ENCODE results near the gene DHX30.
"Not testable (repeated sequence)": the region's sequence is repeated elsewhere in the genome, so short reads cannot be mapped to it uniquely, and the experiment has no call there.

The DHX30 gene

DNA sequence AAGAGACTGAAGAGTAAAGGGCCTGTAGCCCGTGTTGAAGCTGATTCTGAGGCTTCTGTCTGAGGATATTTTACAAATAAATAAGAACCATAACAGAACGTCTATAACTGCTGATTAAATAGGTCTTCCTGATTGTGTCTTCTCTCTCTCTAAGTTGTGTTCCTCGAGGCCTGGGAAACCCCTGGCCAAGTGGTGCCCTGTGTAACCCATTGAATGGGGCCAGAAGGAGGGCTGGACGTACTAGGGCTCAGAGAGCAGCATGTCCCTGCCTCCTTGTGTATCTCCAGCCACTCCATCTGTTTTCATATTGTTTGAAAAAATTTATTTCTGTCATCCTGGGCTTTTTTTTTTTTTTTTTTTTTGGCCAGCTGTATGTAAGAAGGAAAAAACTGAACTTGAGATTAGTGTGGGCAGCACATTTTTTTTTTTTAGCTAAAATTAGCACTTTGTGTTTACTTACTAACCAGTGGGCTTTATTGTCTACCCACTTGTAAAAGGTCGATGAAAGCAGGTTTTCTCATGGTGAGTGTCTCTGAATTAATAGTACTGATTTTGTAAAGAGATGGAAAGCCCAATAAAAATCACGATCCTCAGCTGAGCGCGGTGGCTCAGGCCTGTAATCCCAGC is 10.7 kb downstream of the DHX30 start:
- no peak for DNase-seq (ENCODE audit: low read depth)

DNA sequence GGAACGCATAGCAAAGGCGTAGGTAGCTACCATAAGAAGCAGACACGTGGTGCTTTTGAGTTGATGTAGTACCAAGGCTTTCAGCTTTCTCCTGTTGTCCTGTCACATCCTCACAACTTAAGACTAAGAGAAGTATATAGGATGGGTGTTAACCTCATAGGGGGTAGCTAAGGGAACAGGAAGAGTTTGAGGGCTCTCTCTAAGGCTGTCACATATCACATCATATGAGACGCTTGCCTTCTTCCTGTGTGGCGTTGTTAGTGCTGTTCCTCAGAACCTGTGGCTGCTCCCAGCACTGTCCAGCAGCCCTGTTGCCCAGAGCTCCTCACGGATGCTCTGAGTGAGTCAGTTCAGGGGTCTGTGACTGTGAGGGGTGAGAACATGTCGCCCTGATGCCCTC is 14.7 kb downstream of the DHX30 start:
- no peak for DNase-seq (ENCODE audit: low read depth)

DNA sequence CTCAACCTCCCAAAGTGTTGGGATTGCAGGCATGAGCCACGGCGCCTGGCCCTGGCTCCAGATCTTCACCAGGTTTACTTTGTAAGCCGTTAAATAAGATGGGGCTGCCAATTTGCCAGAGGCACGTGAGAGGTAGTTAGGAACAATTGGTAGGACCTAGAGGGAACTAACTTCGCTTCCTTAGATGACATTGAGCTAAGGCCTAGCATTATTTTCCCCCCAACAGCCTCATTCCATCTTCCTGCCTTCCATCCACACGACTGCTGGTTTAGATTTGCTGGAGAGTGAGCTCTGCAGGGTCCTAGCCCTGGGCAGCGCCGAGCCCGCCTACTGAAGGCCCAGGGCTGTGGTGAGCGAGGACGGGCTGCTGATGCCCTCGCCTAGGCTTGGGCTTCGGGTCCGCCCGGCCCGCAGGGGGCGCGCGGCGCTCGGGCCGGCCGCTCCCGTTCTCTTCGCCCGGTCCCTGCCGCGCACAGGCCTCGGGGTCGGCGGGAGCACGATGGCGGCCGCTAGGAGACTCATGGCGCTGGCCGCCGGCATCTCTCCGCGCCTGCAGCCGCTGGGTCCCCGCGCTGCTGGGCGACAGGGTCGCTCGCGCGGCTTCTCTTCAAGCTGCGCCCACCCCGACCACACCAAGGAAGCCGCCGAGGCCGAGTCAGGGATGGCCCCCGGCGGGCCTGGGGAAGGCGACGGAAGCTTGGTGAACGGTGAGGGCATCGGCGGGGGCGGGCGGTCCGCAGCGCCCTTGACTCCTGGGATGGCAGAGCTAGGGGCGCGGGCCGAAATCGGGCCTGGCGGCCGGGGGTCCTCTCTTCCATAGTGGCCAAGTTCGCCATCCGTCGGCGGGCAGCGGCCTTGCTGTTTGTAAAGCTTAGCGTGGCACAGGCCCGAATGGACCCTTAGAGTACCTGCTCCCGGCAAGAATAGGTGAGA is 21.9 kb downstream of the DHX30 start:
- peak; percentile 52 for DNase-seq (ENCODE audit: low read depth)

GRCh38 chr3:47825590-47825989 is 22.7 kb downstream of the DHX30 start:
- DNase-seq (ENCODE audit: low read depth): no peak

DNA sequence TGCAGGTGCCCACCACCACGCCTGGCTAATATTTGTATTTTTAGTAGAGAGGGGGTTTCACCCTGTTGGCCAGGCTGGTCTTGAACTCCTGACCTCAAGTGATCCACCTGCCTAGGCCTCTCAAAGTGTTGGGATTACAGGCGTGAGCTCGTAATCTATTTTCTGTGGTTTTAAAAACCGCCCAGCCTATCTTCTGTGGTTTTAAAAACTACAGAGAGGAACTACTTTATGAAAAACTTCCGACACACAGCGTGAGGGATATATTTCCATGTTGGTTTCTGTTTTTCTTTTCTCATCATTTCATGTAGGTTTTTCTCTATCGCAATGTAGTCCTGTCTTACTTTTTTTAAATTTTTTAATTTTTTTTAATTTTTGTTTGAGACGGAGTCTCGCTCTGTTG is 26.5 kb downstream of the DHX30 start:
- not testable (repeated sequence) for DNase-seq (ENCODE audit: low read depth)

GRCh38 chr3:47836986-47837385 is 34.0 kb downstream of the DHX30 start:
- no peak for DNase-seq (ENCODE audit: low read depth)

DNA sequence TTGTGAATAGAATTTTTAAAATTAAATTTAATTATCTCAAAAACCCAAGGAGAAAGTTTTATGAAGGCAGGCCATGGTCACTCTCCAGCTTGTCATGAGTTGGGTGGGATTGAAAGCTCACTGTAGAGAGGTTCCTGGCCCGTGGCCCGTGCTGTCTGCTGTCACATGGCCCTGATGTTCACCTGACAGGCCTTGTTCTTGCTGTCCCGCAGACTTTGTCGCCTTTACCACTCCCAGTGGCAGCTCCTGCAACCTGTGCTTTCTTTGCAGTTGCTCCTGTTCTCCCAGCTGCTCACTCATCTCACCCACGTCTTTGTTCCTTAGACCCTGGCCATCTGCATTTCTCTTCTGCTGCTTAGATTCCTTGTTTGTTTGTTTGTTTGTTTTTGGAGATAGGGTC is 35.6 kb downstream of the DHX30 start:
- DNase-seq (ENCODE audit: low read depth): no peak

DNA sequence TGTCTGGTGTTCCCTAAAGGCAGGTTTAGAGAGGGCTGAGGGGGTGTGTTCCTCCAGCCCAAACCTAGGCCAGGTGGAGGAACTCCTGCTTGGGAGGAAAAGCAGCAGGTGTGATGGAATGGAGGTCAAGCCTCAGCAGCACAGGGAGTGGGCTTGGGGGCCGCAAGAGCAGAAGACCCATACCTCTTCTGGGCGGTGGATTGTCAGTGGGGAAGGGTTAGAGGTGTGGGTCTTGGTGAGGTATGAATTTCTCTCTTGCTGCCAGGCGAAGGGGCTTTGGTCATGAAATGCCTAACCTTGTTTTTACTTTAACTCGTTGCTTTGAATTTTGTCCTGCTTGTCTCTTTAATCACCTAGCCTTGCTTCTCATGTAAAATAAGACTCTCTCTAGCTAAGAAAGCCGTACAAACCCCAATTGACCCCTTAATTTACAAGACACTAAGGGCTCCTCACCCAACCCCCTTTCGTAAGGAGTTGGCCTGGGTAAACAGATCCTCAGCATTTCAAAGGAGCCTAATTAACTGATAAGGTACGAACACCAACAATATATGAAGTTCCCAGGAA is 38.9 kb downstream of the DHX30 start:
- DNase-seq (ENCODE audit: low read depth): no peak

- no peak for DNase-seq (ENCODE audit: low read depth)
Measured at GRCh38 chr3:47846186-47846879, 43.4 kb downstream of the DHX30 start.

- DNase-seq (ENCODE audit: low read depth): no peak
Measured at GRCh38 chr3:47846880-47847248, 43.9 kb downstream of the DHX30 start.

DNA sequence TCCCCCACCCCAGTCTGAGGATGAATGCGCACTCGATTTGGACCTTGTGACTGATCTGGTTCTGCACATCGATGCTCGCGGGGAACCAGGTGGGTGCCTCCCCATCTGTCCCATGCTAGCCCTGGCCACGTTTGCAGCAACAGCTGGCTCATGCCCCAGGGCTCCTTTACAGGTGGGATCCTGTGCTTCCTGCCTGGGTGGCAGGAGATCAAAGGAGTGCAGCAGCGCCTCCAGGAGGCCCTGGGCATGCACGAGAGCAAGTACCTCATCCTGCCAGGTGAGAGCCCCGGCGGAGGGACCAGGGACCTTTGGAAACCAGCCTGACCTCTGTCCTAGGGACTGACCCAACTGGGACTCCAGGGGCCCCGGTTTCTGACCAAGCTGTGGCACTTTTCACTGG is 44.3 kb downstream of the DHX30 start:
- DNase-seq (ENCODE audit: low read depth): no peak

- no peak for DNase-seq (ENCODE audit: low read depth)
Measured at GRCh38 chr3:47847801-47848518, 45.0 kb downstream of the DHX30 start.

DNA sequence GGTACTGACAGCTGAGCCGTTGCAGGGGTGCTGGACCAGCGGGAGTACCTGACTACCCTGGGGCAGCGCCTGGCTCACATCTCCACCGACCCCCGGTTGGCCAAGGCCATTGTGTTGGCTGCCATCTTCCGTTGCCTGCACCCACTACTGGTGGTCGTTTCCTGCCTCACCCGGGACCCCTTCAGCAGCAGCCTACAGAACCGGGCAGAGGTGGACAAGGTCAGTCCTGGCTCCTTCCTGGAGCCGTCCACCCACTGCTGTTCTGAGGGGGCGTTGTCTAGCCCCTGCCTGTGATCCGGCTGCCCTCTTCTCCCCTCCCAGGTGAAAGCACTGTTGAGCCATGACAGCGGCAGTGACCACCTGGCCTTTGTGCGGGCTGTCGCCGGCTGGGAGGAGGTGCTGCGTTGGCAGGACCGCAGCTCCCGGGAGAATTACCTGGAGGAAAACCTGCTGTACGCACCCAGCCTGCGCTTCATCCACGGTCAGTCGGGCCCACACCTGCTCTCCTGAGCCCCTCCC is 45.7 kb downstream of the DHX30 start:
- no peak for DNase-seq (ENCODE audit: low read depth)

DNA sequence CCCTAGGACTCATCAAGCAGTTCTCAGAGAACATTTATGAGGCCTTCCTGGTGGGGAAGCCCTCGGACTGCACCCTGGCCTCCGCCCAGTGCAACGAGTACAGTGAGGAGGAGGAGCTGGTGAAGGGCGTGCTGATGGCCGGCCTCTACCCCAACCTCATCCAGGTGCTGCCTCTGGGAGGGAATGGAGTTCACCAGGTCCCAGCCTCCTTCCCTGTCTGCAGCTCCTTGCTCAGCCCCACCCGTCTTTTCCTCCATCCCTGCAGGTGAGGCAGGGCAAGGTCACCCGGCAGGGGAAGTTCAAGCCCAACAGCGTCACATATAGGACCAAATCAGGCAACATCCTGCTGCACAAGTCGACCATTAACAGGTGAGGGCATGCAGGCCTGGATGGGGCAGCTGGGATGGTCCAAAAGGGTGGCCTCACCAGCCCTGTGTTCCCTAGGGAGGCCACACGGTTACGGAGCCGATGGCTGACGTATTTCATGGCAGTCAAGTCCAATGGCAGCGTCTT is 46.3 kb downstream of the DHX30 start:
- no peak for DNase-seq (ENCODE audit: low read depth)

GRCh38 chr3:47849699-47850563 is 47.0 kb downstream of the DHX30 start:
- no peak for DNase-seq (ENCODE audit: low read depth)

DNA sequence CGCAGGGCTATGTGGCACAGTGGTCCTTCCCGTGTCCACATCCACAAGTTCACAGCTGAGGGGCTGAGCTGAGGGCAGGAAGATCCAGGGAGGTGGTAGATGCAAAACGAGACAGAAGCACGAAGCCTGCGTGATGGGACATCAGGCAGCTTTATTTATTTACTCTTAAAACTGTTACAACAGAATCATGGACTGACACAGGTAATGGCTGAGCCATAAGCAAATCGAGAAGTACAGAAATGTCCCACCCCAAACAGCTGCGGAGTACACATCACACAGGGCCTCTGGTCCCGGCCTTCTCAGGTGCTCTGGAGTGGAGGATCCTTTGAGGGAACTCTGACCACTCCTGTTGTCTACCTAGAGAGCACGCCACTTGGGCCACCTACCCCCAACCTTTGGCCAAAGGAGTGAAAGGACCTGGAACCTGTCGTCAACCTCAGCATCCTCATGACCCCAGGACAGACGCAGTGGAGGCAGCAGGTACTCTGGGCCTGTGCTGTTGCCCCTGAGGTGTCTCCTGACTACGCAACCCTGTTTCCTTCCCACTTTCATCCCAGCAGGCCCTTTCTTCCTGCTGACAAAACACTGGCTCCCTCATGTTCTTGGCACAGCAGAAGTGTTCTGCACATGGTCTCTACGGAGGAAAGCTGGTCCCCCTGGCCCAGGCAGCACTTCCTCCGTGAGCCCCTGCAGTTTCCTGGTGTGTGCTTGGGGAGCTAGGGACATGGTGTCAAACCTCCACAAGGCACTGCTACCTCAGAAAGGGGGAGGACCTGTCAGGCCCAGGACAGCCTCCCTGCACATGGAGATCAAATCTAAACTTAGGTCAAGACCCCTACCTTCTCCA is 47.8 kb downstream of the DHX30 start:
- DNase-seq (ENCODE audit: low read depth): no peak

GRCh38 chr3:47851888-47852603 is 49.1 kb downstream of the DHX30 start:
- DNase-seq (ENCODE audit: low read depth): no peak

GRCh38 chr3:47852604-47853602 is 50.0 kb downstream of the DHX30 start:
- no peak for DNase-seq (ENCODE audit: low read depth)
